HepG2 (cell line): ENCODE data around the gene PIP5KL1. TPM values are rescaled to one million over a fixed set of nuclear protein-coding genes. Genes with fewer than 3 reads are reported as not detected.

ENCODE experiments used
- ATAC-seq: fragments of 200-7000 bp; cut with Tn5 transposase; 3 replicates; pipeline ENCODE4 v1.9.1; 2020; ENCODE audit warnings: mild to moderate bottlenecking, moderate library complexity
- BruUV-seq: library from RNA; stranded (reverse); fragments of 400-500 nt; replicated peaks from 2 replicates; lab custom pipeline; 2021; lab: Mats Ljungman, UMichigan
- CTCF ChIA-PET: fragments of 300-600 bp; formaldehyde crosslinking; extraction: SDS; loops from one replicate; lab custom pipeline; 2021; ENCODE audit warnings: low total read pairs, inconsistent platforms, low intra/inter-chr PET ratio; lab: Yijun Ruan, JAX
- POLR2A ChIA-PET: fragments of 350-600 bp; sonication (Branson Sonifier 250); formaldehyde crosslinking; loops from one replicate; lab custom pipeline; 2020; ENCODE audit warnings: antibody characterized with exemption, inconsistent platforms; lab: Yijun Ruan, JAX
- DNase-seq: peaks from one replicate; pipeline ENCODE4 v3.0.0-alpha.2; 2015; ENCODE audit warnings: low spot score
- FAIRE-seq: peaks from 3 replicates; lab custom pipeline; 2011; peaks lifted over from hg19 to GRCh38; lab: Jason Lieb, UNC
- H2AFZ ChIP-seq: one replicate; pipeline ENCODE4 v1.6.1; 2011; ENCODE audit warnings: low read length, inconsistent platforms
- H3K27ac ChIP-seq: fragments of 300-600 bp; 3 replicates; pipeline ENCODE4 v1.8.0; 2011; ENCODE audit warnings: mixed run types, mild to moderate bottlenecking, mixed read lengths, low read length, inconsistent platforms; ENCODE audit not compliant: insufficient read depth; ENCODE audit errors: extremely low read length
- H3K27me3 ChIP-seq, 2 experiments: fragments of 200-600 bp in 1 of 2; 2 replicates in 1 of 2; 3 replicates in 1 of 2; pipeline versions ENCODE4 v1.6.0 to v1.8.0; 2011; ENCODE audit warnings: low read length in 2 of 2, mild to moderate bottlenecking in 2 of 2, moderate library complexity in 2 of 2, inconsistent platforms in 1 of 2; ENCODE audit not compliant: insufficient read depth in 2 of 2, control insufficient read depth in 1 of 2
- H3K36me3 ChIP-seq, 2 experiments: fragments of 200-600 bp in 1 of 2; replicated peaks in 1 of 2; 2 replicates in 1 of 2; 3 replicates in 1 of 2; pipeline versions ENCODE4 v1.5.1 to v1.8.0; 2011; ENCODE audit warnings: low read length in 2 of 2, inconsistent platforms in 1 of 2; ENCODE audit not compliant: insufficient read depth in 2 of 2, control insufficient read depth in 1 of 2
- H3K4me1 ChIP-seq: 2 replicates; pipeline ENCODE4 v1.5.1; 2012; ENCODE audit warnings: low read length, inconsistent platforms; ENCODE audit not compliant: insufficient read depth
- H3K4me2 ChIP-seq: 2 replicates; pipeline ENCODE4 v1.6.0; 2011; ENCODE audit warnings: low read depth, low read length, inconsistent platforms
- H3K4me3 ChIP-seq, 3 experiments: fragments of 200-600 bp in 1 of 3; sonication (generic), shearing (Covaris generic) in 1 of 3; replicated peaks in 1 of 3; 2 replicates each; pipeline ENCODE4 v1.5.1; 2011 to 2016; ENCODE audit warnings: low read length in 3 of 3, inconsistent platforms in 2 of 3, low read depth in 2 of 3, mild to moderate bottlenecking in 2 of 3, control low read depth in 1 of 3, mixed read lengths in 1 of 3; ENCODE audit not compliant: insufficient read depth in 1 of 3
- H3K79me2 ChIP-seq: one replicate; pipeline ENCODE4 v1.6.1; 2011; ENCODE audit warnings: low read length, inconsistent platforms; ENCODE audit not compliant: insufficient read depth
- H3K9ac ChIP-seq: 2 replicates; pipeline ENCODE4 v1.6.0; 2011; ENCODE audit warnings: mild to moderate bottlenecking, low read depth, low read length, inconsistent platforms; ENCODE audit not compliant: insufficient read depth
- H3K9me3 ChIP-seq: 2 replicates; pipeline ENCODE4 v1.5.1; 2012; ENCODE audit warnings: mild to moderate bottlenecking, low read length
- H4K20me1 ChIP-seq: 2 replicates; pipeline ENCODE4 v1.6.0; 2011; ENCODE audit warnings: inconsistent platforms, mild to moderate bottlenecking, low read length, moderate library complexity; ENCODE audit not compliant: insufficient read depth
- CTCF ChIP-seq: sonication (generic); formaldehyde crosslinking; IDR thresholded peaks from 2 replicates; pipeline ENCODE4 v1.5.0; 2020; ENCODE audit warnings: mild to moderate bottlenecking, missing genetic modification reagents, moderate library complexity
- FIP1L1 ChIP-seq: fragments of 200-400 bp; formaldehyde crosslinking; IDR thresholded peaks from 2 replicates; pipeline ENCODE4 v1.6.1; 2018; ENCODE audit warnings: low read depth, mild to moderate bottlenecking, low read length, moderate library complexity, borderline replicate concordance; ENCODE audit not compliant: insufficient read depth
- FOXC1 ChIP-seq: sonication (generic); formaldehyde crosslinking; IDR thresholded peaks from 2 replicates; pipeline ENCODE4 v1.8.0; 2022; ENCODE audit warnings: mild to moderate bottlenecking, missing genetic modification reagents, borderline replicate concordance
- GATAD2A ChIP-seq: IDR thresholded peaks from 2 replicates; pipeline ENCODE4 v1.6.1; 2016
- GLI4 ChIP-seq: sonication (generic); formaldehyde crosslinking; IDR thresholded peaks from 2 replicates; pipeline ENCODE4 v1.5.1; 2020; ENCODE audit warnings: missing genetic modification reagents, mild to moderate bottlenecking, moderate library complexity, borderline replicate concordance
- IRF2 ChIP-seq: IDR thresholded peaks from 2 replicates; pipeline ENCODE4 v1.6.1; 2018; ENCODE audit warnings: missing genetic modification reagents, missing compliant biosample characterization
- KDM3A ChIP-seq: IDR thresholded peaks from 2 replicates; pipeline ENCODE4 v1.6.1; 2018; ENCODE audit warnings: low read depth, missing compliant biosample characterization
- NONO ChIP-seq, 2 experiments: fragments of 450-650 bp in 1 of 2; sonication (generic) in 1 of 2; formaldehyde crosslinking in 1 of 2; IDR thresholded peaks in 1 of 2; conservative IDR thresholded peaks in 1 of 2; 2 replicates each; pipeline versions ENCODE4 v1.6.1 to v1.8.0; 2017 to 2022; ENCODE audit warnings: mild to moderate bottlenecking in 1 of 2, missing genetic modification reagents in 1 of 2, moderate library complexity in 1 of 2
- SAP130 ChIP-seq: IDR thresholded peaks from 2 replicates; pipeline ENCODE4 v1.6.1; 2016; ENCODE audit warnings: low read depth
- SMC3 ChIP-seq: IDR thresholded peaks from 2 replicates; pipeline ENCODE4 v1.6.1; 2011; ENCODE audit warnings: low read length, improper control_type of control experiment
- TOPORS ChIP-seq: sonication (generic); formaldehyde crosslinking; IDR thresholded peaks from 2 replicates; pipeline ENCODE4 v1.8.0; 2023; ENCODE audit warnings: mild to moderate bottlenecking, missing genetic modification reagents
- ZBTB33 ChIP-seq: sonication (generic); formaldehyde crosslinking; IDR thresholded peaks from 2 replicates; pipeline ENCODE4 v1.4.0; 2020; ENCODE audit warnings: missing genetic modification reagents
- ZNF616 ChIP-seq: sonication (generic); formaldehyde crosslinking; IDR thresholded peaks from 2 replicates; pipeline ENCODE4 v1.5.0; 2020; ENCODE audit warnings: low read depth, mild to moderate bottlenecking, missing genetic modification reagents
- ZSCAN12 ChIP-seq: sonication (generic); formaldehyde crosslinking; IDR thresholded peaks from 2 replicates; pipeline ENCODE4 v1.9.0; 2021; ENCODE audit warnings: mild to moderate bottlenecking, missing genetic modification reagents
- WGBS: methylation state at CpG from one replicate; pipeline ENCODE4 v1.1.6; 2017; ENCODE audit warnings: low lambda C conversion rate; 5-methylcytosine and 5-hydroxymethylcytosine counted together
- in situ Hi-C: cut with HindIII; loops from 2 replicates; pipeline ENCODE4 v1.10.0; 2017; ENCODE audit warnings: low pct_unique_long_range_greater_than_20kb; ENCODE audit not compliant: extremely low pct_ligation_motif_present
- intact Hi-C: fragments of 100-400 bp; cut with micrococcal nuclease; formaldehyde crosslinking; loops from one replicate; pipeline ENCODE4 v1.10.0; 2022; ENCODE audit not compliant: unreplicated experiment
- polyA plus RNA-seq, 8 experiments: library from polyadenylated mRNA; depleted of rRNA in 3 of 8; stranded (reverse) in 7 of 8; unstranded in 1 of 8; fragments of >200 nt; fragmentation: Illumina TruSeq in 4 of 8; extraction: Trizol in 4 of 8; gene quantifications; 2 replicates each; pipeline versions ENCODE4 v1.2.1 to v1.2.3, GENCODE V29; 2011 to 2016; ENCODE audit warnings: low read depth in 4 of 8, missing spikeins in 1 of 8, mixed read lengths in 1 of 8; ENCODE audit not compliant: insufficient read depth in 1 of 8
- total RNA-seq, 5 experiments: library from RNA; depleted of rRNA; stranded (reverse); fragments of >200 nt; fragmentation: Illumina TruSeq; extraction: Trizol; gene quantifications; 2 replicates each; pipeline ENCODE4 v1.2.3, GENCODE V29; 2016; ENCODE audit warnings: low read depth in 1 of 5

Gene PIP5KL1
- total and polyA plus RNA-seq, 2 of the 13 experiments (the other 11 are each of a cell fraction or from before 2014, with no cell fraction given), result 0.20 to 0.49 TPM

- TF ChIP-seq FIP1L1 (no peak), KDM3A (no peak)
Measured at GRCh38 chr9:127943011-127943662, 12.6 kb upstream of the PIP5KL1 start (continued).

GRCh38 chr9:127942216-127943010, 11.8 kb upstream of the PIP5KL1 start:
- peaks cover 7% of the 10 kb centered on the region for H4K20me1 ChIP-seq
- BruUV-seq, result no TSS peak
- ChIA-PET POLR2A (interaction anchor here (0.8 to 2.2 kb wide), 4 partner anchors 13 to 125 kb away, joined by 3 to 6 read pairs (median 4); partner anchors contain the start of genes NAIF1 and SLC25A25), CTCF (interaction anchor here (1.1 to 2.9 kb wide), 3 partner anchors 10 to 93 kb away, joined by 3 to 28 read pairs (median 7); no protein-coding TSS in a partner anchor)
- peaks cover 17 to 52% of the 10 kb centered on the region in 2 experiments; a peak in 4 of 5 replicates for H3K36me3 ChIP-seq
- no peaks in the 10 kb centered on the region; a peak in 1 of 5 replicates for H3K27me3 ChIP-seq
- peak; percentile 71 for ATAC-seq
- no peak overlapping the region for H3K9ac ChIP-seq
- peaks cover 36% of the 10 kb centered on the region for H3K4me1 ChIP-seq
- intact Hi-C loops, result loop anchor here (2.0 to 10.0 kb wide), 3 partner anchors 35 to 172 kb away; no protein-coding TSS in a partner anchor
- no peak for FAIRE-seq
- H2AFZ ChIP-seq, result no peak overlapping the region
- WGBS, result 84% methylated on average over 11 of the region's 18 CpGs
- no peak overlapping the region for H3K4me3 ChIP-seq
- in situ Hi-C loops, result no loop called here
- H3K27ac ChIP-seq, result peak overlapping the region; percentile 4
- no peak overlapping the region for H3K4me2 ChIP-seq
- H3K79me2 ChIP-seq, result peaks cover 17% of the 10 kb centered on the region
- H3K9me3 ChIP-seq, result no peaks in the 10 kb centered on the region
- DNase-seq, result peak; percentile 43
- no peak for TF ChIP-seq ZSCAN12 (CRISPR knock-in tag)
- 0 out of 2 replicates have a peak, but pooled peaks have one; percentile 29 for TF ChIP-seq IRF2
- 0 out of 2 replicates have a peak, but pooled peaks have one; percentile 29 for TF ChIP-seq SAP130 (CRISPR knock-in tag)
- peak; percentile 91 for TF ChIP-seq CTCF
- no peak for TF ChIP-seq TOPORS (CRISPR knock-in tag)
- 0 out of 2 replicates have a peak, but pooled peaks have one; percentile 14 for TF ChIP-seq GATAD2A
- TF ChIP-seq NONO (IDR thresholded peaks at IDR 0.05), result no peak
- TF ChIP-seq NONO (CRISPR knock-in tag; conservative IDR thresholded peaks at IDR 0.05), result 0 out of 2 replicates have a peak, but pooled peaks have one; percentile 19
- TF ChIP-seq ZNF616 (CRISPR knock-in tag), result 0 out of 2 replicates have a peak, but pooled peaks have one; percentile 59
- TF ChIP-seq GLI4 (CRISPR knock-in tag), result no peak
- peak; percentile 27; the same call in 1 of the 2 replicates for TF ChIP-seq FOXC1 (CRISPR knock-in tag)
- TF ChIP-seq SMC3, result peak; percentile 25; the same call in 1 of the 2 replicates
- TF ChIP-seq ZBTB33, result peak; percentile 39; the same call in 1 of the 2 replicates
